GM12891 (cell line): ENCODE results near the gene WDR3.
"Not testable (repeated sequence)": the region's sequence is repeated elsewhere in the genome, so short reads cannot be mapped to it uniquely, and the experiment has no call there.

ENCODE experiments used
- DNase-seq: peaks from one replicate; pipeline ENCODE4 v3.0.0; 2011; ENCODE audit warnings: low spot score; ENCODE audit not compliant: insufficient read length
- FAIRE-seq: peaks from 2 replicates; lab custom pipeline; 2011; peaks lifted over from hg19 to GRCh38; lab: Jason Lieb, UNC
- PAX5 ChIP-seq: IDR thresholded peaks from 2 replicates; pipeline ENCODE4 v1.6.1; 2011; ENCODE audit warnings: low read length, moderate library complexity, mild to moderate bottlenecking; ENCODE audit not compliant: insufficient read depth, severe bottlenecking
- POLR2A ChIP-seq: IDR thresholded peaks from 2 replicates; pipeline ENCODE4 v1.6.1; 2011; ENCODE audit warnings: low read depth, low read length, control low read depth
- POLR2AphosphoS5 ChIP-seq: IDR thresholded peaks from 2 replicates; pipeline ENCODE4 v1.6.1; 2011; ENCODE audit warnings: low read depth, low read length, control low read depth
- POU2F2 ChIP-seq: IDR thresholded peaks from 2 replicates; pipeline ENCODE4 v1.6.1; 2011; ENCODE audit warnings: low read depth, mild to moderate bottlenecking, control low read depth, low read length, moderate library complexity
- SPI1 ChIP-seq: IDR thresholded peaks from 2 replicates; pipeline ENCODE4 v1.6.1; 2011; ENCODE audit warnings: low read depth, low read length, control low read depth
- TAF1 ChIP-seq: IDR thresholded peaks from 2 replicates; pipeline ENCODE4 v1.6.1; 2011; ENCODE audit warnings: low read depth, low read length, control low read depth

Gene WDR3

DNA sequence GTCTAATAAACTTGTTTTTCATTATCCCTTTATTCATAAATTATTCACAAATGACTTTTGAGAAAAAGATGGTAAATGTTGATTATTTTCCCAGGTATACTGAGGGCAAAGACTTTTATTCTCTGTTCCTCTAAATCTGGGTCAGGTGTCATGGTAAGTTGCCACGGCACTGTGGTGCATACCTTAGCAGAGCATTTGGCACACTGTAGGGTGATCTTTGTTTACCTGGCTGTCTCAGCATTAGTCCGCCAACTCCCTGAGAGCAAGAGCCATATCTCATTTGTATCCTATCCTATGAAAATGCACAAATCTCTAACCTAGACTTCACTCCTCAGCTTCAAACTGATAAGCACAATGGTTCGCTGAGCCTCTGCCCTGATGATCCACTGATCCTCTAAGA, 25.1 kb upstream of the WDR3 start:
- FAIRE-seq (peak; percentile 43), DNase-seq (no peak)
- no peak for TF ChIP-seq SPI1

GRCh38 chr1:117905019-117905418, 24.5 kb upstream of the WDR3 start:
- TF ChIP-seq SPI1 (no peak), POU2F2 (no peak)
- DNase-seq: no peak
- no peak for FAIRE-seq

GRCh38 chr1:117911051-117911450, 18.5 kb upstream of the WDR3 start:
- DNase-seq: no peak
- no peak for FAIRE-seq

DNA sequence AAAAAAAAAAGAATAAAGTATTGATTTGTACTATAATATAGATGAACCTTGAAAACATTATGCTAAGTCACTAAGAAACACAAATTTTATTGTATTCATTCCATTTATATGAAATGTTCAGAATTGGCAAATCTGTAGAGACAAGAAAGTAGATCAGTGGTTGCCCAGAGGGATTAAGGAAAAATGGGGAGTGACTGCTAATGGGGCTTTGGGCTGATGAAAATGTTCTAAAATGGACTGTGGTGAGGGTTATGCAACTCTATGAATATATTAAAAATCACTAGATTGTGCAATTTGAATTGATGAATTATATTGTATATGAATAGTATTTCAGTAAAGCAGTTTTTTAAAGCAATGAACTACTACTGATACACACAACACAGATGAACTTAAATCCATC, 10.2 kb upstream of the WDR3 start:
- FAIRE-seq (no peak), DNase-seq (no peak)
- no peak for TF ChIP-seq POLR2AphosphoS5

More at GRCh38 chr1:117911051-117911450, 18.5 kb upstream of the WDR3 start:
- TF ChIP-seq POLR2A (no peak), SPI1 (no peak), POU2F2 (no peak), PAX5 (no peak), POLR2AphosphoS5 (no peak), TAF1 (no peak)

DNA sequence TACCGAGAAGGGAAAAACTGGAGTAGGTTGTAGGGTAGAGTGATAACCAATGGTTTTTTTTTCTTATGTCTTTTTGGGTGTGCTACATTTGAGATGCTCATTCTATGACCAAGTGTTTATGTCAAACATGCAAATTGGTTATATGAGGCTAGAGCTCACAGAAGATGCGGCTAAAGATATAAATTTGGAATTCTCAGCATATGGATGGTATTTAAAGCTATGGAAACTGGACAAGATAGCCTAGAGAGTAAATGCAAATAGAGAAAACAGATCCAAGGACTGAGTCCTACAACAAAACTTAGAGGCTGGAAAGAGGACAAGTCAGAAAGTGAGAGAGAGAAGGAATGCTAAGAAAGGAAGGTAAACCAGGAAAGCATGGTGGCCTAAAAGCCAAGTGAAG, 7.5 kb upstream of the WDR3 start:
- FAIRE-seq (no peak), DNase-seq (no peak)
- TF ChIP-seq POLR2AphosphoS5 (no peak), POU2F2 (no peak), TAF1 (no peak), SPI1 (no peak), POLR2A (no peak), PAX5 (no peak)

GRCh38 chr1:117922717-117923116, 6.8 kb upstream of the WDR3 start:
- DNase-seq, FAIRE-seq: not testable (repeated sequence)

- no peak for DNase-seq
- TF ChIP-seq TAF1 (no peak), POLR2A (no peak), PAX5 (no peak), SPI1 (no peak), POLR2AphosphoS5 (no peak), POU2F2 (no peak)
- FAIRE-seq: no peak
These were observed 3.6 kb upstream of the WDR3 start for GRCh38 chr1:117925981-117926380.

DNA sequence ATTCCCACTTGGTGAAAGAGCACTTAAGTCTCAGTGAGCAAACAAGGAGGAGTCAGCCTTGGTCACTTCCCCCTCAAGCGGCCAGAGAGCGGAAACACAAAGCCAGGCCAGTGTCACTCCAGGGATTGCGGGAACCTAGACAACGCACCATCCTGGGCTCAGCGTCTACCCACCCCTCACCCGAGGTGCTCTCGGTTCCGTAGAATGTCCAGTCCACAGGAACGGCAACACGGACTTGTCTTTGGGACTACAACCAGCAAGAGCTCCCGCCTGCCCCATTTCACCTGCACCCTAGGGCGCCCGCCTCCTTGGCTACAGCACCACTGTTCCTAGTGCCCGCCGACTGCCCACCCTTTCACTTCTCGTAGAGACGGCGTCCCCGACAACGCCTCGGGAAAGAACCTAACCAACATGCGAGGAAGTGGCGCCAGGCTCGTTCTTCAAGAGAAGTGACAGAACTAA, 627 bp upstream of the WDR3 start:
- DNase-seq (no peak), FAIRE-seq (no peak)
- no peak for TF ChIP-seq POLR2AphosphoS5
- peak; percentile 59 for TF ChIP-seq SPI1

DNA sequence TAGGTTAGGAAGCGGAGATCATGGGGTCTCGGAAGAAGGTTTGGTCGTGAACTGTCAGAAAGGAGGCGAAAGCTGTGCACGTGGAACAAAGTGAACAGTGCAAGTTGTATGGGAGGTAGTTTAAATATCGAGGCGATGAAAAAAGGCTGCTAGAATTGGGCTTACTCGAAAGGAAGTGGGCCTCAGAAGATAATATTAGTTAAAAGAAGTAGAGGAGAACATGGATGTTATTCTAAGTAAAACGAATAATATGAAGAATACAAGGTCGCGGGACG, 571 bp downstream of the WDR3 start:
- DNase-seq (no peak), FAIRE-seq (no peak)
- TF ChIP-seq TAF1 (no peak), POLR2A (no peak), POLR2AphosphoS5 (no peak), PAX5 (no peak)

GRCh38 chr1:117930484-117930883, 945 bp downstream of the WDR3 start:
- FAIRE-seq (no peak), DNase-seq (no peak)
- no peak for TF ChIP-seq POU2F2
- TF ChIP-seq SPI1: no peak
- TF ChIP-seq PAX5: no peak
- no peak for TF ChIP-seq TAF1
- no peak for TF ChIP-seq POLR2A
- no peak for TF ChIP-seq POLR2AphosphoS5

- TF ChIP-seq TAF1 (no peak), PAX5 (no peak), POLR2AphosphoS5 (no peak), POU2F2 (no peak), POLR2A (no peak), SPI1 (no peak)
- DNase-seq: no peak
- no peak for FAIRE-seq
These were observed 3.0 kb downstream of the WDR3 start for GRCh38 chr1:117932576-117932975.
